Activated naive CD4-positive, alpha-beta T cell treated with anti-CD3 and anti-CD28 coated beads, Interleukin-2, amount 10 ng/mL, durations not matched to agents 5 hours and 36 hours (primary cell): ENCODE measurements around the gene ZNF391. TPM values are rescaled to one million over a fixed set of nuclear protein-coding genes. Genes with fewer than 3 reads are reported as not detected.

Experiments used
- total RNA-seq, 2 experiments: library from RNA; stranded (reverse); gene quantifications; one replicate each; pipeline ENCODE4 v1.2.3, GENCODE V29; 2021

Gene ZNF391
- 1 to 10 TPM; 1.6 to 2.2 TPM for total RNA-seq

DNA sequence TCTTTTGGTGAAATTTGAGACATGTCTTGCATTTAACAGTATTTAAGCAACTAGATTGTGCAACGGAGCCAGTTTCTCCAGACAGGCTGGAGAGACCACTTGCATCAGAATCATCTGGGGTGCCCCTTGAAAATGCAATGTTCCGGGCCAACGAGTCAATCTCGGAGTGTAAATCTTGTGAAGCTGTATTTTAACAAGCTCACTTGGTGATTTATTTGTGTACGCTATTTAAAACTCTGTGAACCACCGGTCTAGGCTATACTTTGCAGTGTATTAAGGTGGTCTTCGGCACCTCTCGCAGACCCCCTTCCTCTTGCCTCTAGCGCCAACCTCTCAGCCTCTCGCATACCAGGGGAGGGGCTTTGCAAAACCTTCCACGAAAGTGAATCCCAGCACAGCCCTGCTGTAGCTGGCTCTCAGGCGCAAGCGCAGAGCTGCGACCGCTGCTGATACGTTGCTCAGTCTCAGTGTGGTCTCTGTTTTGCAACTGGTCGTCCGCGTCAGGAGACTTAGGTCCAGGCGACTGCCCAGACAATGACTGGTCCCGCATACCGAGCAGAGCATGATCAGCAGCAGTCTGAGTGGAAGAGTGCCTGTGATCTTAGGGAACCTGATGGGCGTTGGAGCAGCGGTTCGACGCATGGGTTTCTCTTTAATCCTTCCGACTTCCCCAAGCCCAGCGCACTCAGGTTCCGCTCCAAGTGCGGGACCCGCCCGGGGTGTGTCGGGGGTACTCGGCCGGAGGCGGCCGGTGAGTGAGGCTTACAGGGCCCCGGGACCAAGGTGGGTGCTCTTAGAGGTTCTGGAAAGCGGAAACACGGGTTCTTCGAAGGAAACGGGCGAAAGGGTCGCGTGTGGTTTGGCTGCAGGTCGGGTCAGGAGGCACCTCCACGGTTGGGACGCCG, at the start of gene ZNF391:
Gene ZNF391, plus strand, starts transcription at position 467 of the 905 bp plus-strand sequence. CDS start 11,612 bp downstream, outside the sequence.

Other genes starting within 250 kb of the ZNF391 start
- 1 to 10 TPM in 1 of 2 experiments, under 1 TPM in 1; 0.65 to 1.1 TPM for gene PRSS16, start 141.1 kb upstream of the ZNF391 start, total RNA-seq
- gene POM121L2, start 76.5 kb upstream of the ZNF391 start, total RNA-seq, result not detected
- gene ZNF184, start 84.3 kb downstream of the ZNF391 start, total RNA-seq, result 10 to 100 TPM; 14.5 to 15.0 TPM